ENCODE data around the gene ENTPD1. TPM values are rescaled to one million over a fixed set of nuclear protein-coding genes. Genes with fewer than 3 reads are reported as not detected.

The ENTPD1 gene
- total RNA-seq, 1 donor from 2014 or later, result 0.20 TPM

Other genes with a start within 250 kb of the ENTPD1 start
- gene SORBS1, start 194.8 kb upstream of the ENTPD1 start, total RNA-seq, result 4.3 and 9.8 TPM in 2 replicates
- 131 and 211 TPM in 2 replicates for gene ALDH18A1, start 99.5 kb upstream of the ENTPD1 start, total RNA-seq
- gene TCTN3, start 62.2 kb upstream of the ENTPD1 start, total RNA-seq, result 17.7 and 48.1 TPM in 2 replicates
- gene CC2D2B, start 151.8 kb downstream of the ENTPD1 start, total RNA-seq, result 0.30 and 0.69 TPM in 2 replicates

All from renal cortical epithelial cell (primary cell).